H1 (cell line): ENCODE measurements around the gene PAXX. TPM values are rescaled to one million over a fixed set of nuclear protein-coding genes. Genes with fewer than 3 reads are reported as not detected.

Experiments used
- ASH2L ChIP-seq: fragments of 200-600, 300-600 bp; sonication (generic); IDR thresholded peaks from one replicate; pipeline ENCODE4 v1.7.1; 2017; ENCODE audit warnings: low read length
- BACH1 ChIP-seq: IDR thresholded peaks from 2 replicates; pipeline ENCODE4 v1.6.1; 2012; ENCODE audit warnings: low read length, improper control_type of control experiment
- CHD2 ChIP-seq: IDR thresholded peaks from 2 replicates; pipeline ENCODE4 v1.6.1; 2012; ENCODE audit warnings: low read length, improper control_type of control experiment
- CREB1 ChIP-seq: IDR thresholded peaks from 2 replicates; pipeline ENCODE4 v1.6.1; 2012; ENCODE audit warnings: inconsistent platforms
- GABPA ChIP-seq: IDR thresholded peaks from 2 replicates; pipeline ENCODE4 v1.6.1; 2011; ENCODE audit warnings: mild to moderate bottlenecking, low read length, moderate library complexity, borderline replicate concordance; ENCODE audit not compliant: insufficient read depth
- JUND ChIP-seq: IDR thresholded peaks from 2 replicates; pipeline ENCODE4 v1.6.1; 2011; ENCODE audit warnings: mild to moderate bottlenecking, improper control_type of control experiment, low read length
- KDM1A ChIP-seq: fragments of 200-600, 300-600 bp; sonication (generic); IDR thresholded peaks from 2 replicates; pipeline ENCODE4 v1.7.1; 2016; ENCODE audit warnings: mild to moderate bottlenecking, low read length, borderline replicate concordance
- KDM5A ChIP-seq: fragments of 200-600 bp; IDR thresholded peaks from 2 replicates; pipeline ENCODE4 v1.7.1; 2012; ENCODE audit warnings: mild to moderate bottlenecking, low read length, inconsistent platforms, mixed read lengths
- MAFK ChIP-seq: IDR thresholded peaks from 2 replicates; pipeline ENCODE4 v1.6.1; 2012; ENCODE audit warnings: low read depth, mild to moderate bottlenecking, improper control_type of control experiment, low read length
- NANOG ChIP-seq: IDR thresholded peaks from 2 replicates; pipeline ENCODE4 v1.6.1; 2011; ENCODE audit warnings: low read length, low read depth, mild to moderate bottlenecking, inconsistent platforms; ENCODE audit not compliant: insufficient read depth, poor library complexity, severe bottlenecking
- RBBP5 ChIP-seq: IDR thresholded peaks from 2 replicates; pipeline ENCODE4 v1.7.1; 2012; ENCODE audit warnings: low read depth, mild to moderate bottlenecking, inconsistent platforms, low read length, moderate library complexity, borderline replicate concordance
- SIX5 ChIP-seq: IDR thresholded peaks from 2 replicates; pipeline ENCODE4 v1.6.1; 2011; ENCODE audit warnings: mild to moderate bottlenecking, low read depth, low read length
- SP1 ChIP-seq: IDR thresholded peaks from 2 replicates; pipeline ENCODE4 v1.6.1; 2011; ENCODE audit warnings: low read depth, low read length
- SP4 ChIP-seq: IDR thresholded peaks from 2 replicates; pipeline ENCODE4 v1.6.1; 2012; ENCODE audit warnings: low read length, inconsistent platforms
- SRF ChIP-seq: IDR thresholded peaks from 2 replicates; pipeline ENCODE4 v1.6.1; 2011; ENCODE audit warnings: mild to moderate bottlenecking, low read depth, low read length, moderate library complexity
- TAF1 ChIP-seq: IDR thresholded peaks from 2 replicates; pipeline ENCODE4 v1.6.1; 2011; ENCODE audit warnings: mild to moderate bottlenecking, low read depth, low read length
- TBP ChIP-seq: IDR thresholded peaks from 2 replicates; pipeline ENCODE4 v1.6.1; 2011; ENCODE audit warnings: low read depth, low read length, improper control_type of control experiment
- polyA plus RNA-seq, 7 experiments: library from polyadenylated mRNA; depleted of rRNA in 3 of 7; stranded (reverse) in 5 of 7; unstranded in 2 of 7; fragments of >200 nt in 5 of 7; fragments of 200-250 nt in 2 of 7; gene quantifications; 1 replicate in 5 of 7; 2 replicates in 1 of 7; 4 replicates in 1 of 7; pipeline versions ENCODE4 v1.2.1 to v1.2.3, GENCODE V29; 2011 to 2013; ENCODE audit warnings: missing spikeins in 2 of 7, mixed read lengths in 2 of 7
- total RNA-seq: library from RNA; stranded (reverse); fragmentation: NEBNext Ultra II Directional; extraction: Animal tissue kit (Norgen Biotek cat#: 25700); gene quantifications from 2 replicates; pipeline ENCODE4 v1.2.1, GENCODE V29; 2021
- TF ChIP-seq, protein P1 (sequence below), 3 experiments: IDR thresholded peaks; 1 replicate in 2 of 3; 2 replicates in 1 of 3; pipeline versions ENCODE4 v1.5.1 to v1.6.1; 2011; ENCODE audit warnings: low read length in 3 of 3, mild to moderate bottlenecking in 3 of 3, inconsistent platforms in 2 of 3, low read depth in 1 of 3, moderate library complexity in 1 of 3; ENCODE audit not compliant: insufficient read depth in 1 of 3; ENCODE audit errors: control extremely low read depth in 1 of 3

PAXX gene
- total and polyA plus RNA-seq, 2 of the 8 experiments (the other 6 are each of a cell fraction or from before 2014, with no cell fraction given): 43.4 to 45.9 TPM

- no peak for TF ChIP-seq CHD2
- peak; percentile 54 for TF ChIP-seq TBP
- TF ChIP-seq JUND: no peak
- no peak for TF ChIP-seq ASH2L
- TF ChIP-seq TAF1: 0 out of 2 replicates have a peak, but pooled peaks have one; percentile 25
- no peak for TF ChIP-seq SRF
- TF ChIP-seq, protein P1, sequence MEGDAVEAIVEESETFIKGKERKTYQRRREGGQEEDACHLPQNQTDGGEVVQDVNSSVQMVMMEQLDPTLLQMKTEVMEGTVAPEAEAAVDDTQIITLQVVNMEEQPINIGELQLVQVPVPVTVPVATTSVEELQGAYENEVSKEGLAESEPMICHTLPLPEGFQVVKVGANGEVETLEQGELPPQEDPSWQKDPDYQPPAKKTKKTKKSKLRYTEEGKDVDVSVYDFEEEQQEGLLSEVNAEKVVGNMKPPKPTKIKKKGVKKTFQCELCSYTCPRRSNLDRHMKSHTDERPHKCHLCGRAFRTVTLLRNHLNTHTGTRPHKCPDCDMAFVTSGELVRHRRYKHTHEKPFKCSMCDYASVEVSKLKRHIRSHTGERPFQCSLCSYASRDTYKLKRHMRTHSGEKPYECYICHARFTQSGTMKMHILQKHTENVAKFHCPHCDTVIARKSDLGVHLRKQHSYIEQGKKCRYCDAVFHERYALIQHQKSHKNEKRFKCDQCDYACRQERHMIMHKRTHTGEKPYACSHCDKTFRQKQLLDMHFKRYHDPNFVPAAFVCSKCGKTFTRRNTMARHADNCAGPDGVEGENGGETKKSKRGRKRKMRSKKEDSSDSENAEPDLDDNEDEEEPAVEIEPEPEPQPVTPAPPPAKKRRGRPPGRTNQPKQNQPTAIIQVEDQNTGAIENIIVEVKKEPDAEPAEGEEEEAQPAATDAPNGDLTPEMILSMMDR (IDR thresholded peaks at IDR 0.05; ENCODE audit: control extremely low read depth in 1 of 3, insufficient read depth in 1 of 3, low read depth in 1 of 3, low read length in 3 of 3): no peak
- no peak for TF ChIP-seq GABPA
- peak; percentile 9; the same call in 1 of the 2 replicates for TF ChIP-seq MAFK
- peak; percentile 14; the same call in 1 of the 2 replicates for TF ChIP-seq BACH1
- no peak for TF ChIP-seq KDM1A
- TF ChIP-seq KDM5A: no peak
- TF ChIP-seq SP4: peak; percentile 90
- peak; percentile 75; the same call in 1 of the 2 replicates for TF ChIP-seq SP1
- TF ChIP-seq CREB1: peak; percentile 71; the same call in 1 of the 2 replicates
- no peak for TF ChIP-seq RBBP5
- TF ChIP-seq SIX5: no peak
- TF ChIP-seq NANOG: no peak
Measured at GRCh38 chr9:137021979-137022661, 29.9 kb downstream of the PAXX start (continued).
